ENCODE measurements around the gene C12orf57.

DNA sequence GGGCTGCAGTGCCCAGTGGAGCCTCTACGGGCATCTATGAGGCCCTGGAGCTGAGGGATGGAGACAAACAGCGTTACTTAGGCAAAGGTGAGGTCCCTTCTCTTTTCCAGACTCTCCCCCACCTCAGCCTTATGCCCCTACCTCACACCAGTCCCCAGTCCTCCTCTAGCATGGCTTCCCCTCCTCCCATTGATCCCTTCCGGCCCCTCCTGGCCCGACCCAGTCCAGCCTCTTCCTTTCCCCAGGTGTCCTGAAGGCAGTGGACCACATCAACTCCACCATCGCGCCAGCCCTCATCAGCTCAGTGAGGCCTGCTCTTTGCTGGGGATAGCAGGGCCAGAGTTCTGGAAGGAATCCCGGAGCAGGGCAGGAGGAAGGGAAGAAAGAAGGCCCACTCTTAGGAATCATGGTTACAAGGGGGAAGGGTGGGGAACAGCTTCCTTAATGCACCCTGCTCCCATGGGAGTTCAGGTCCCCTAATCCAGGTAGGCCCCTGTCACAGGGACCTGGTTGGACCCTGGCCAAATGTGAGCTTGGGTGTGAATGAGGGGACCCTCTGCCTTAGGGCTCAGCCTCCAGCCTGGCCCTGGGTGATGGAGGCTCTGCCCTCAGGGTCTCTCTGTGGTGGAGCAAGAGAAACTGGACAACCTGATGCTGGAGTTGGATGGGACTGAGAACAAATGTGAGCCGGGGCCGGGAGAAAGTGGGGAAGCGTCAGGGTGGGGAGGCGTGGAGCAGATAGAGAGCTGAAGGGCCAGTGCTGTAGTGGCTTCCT, 27.2 kb upstream of the C12orf57 start:
- TF ChIP-seq, protein P1, sequence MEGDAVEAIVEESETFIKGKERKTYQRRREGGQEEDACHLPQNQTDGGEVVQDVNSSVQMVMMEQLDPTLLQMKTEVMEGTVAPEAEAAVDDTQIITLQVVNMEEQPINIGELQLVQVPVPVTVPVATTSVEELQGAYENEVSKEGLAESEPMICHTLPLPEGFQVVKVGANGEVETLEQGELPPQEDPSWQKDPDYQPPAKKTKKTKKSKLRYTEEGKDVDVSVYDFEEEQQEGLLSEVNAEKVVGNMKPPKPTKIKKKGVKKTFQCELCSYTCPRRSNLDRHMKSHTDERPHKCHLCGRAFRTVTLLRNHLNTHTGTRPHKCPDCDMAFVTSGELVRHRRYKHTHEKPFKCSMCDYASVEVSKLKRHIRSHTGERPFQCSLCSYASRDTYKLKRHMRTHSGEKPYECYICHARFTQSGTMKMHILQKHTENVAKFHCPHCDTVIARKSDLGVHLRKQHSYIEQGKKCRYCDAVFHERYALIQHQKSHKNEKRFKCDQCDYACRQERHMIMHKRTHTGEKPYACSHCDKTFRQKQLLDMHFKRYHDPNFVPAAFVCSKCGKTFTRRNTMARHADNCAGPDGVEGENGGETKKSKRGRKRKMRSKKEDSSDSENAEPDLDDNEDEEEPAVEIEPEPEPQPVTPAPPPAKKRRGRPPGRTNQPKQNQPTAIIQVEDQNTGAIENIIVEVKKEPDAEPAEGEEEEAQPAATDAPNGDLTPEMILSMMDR (IDR thresholded peaks at IDR 0.05) = no peak
- no peak for TF ChIP-seq POLR2A (IDR thresholded peaks at IDR 0.05)
